Measurements from ENCODE around the gene IFNK.

Gene IFNK

GRCh38 chr9:27510780-27511179, 13.3 kb upstream of the IFNK start:
- in situ Hi-C loops (cut with MboI; ENCODE audit: low sequenced_read_pairs): no loop called here

GRCh38 chr9:27511771-27512170, 12.3 kb upstream of the IFNK start:
- in situ Hi-C loops (cut with MboI; ENCODE audit: low sequenced_read_pairs): no loop called here

GRCh38 chr9:27514551-27514950, 9.5 kb upstream of the IFNK start:
- in situ Hi-C loops (cut with MboI; ENCODE audit: low sequenced_read_pairs): no loop called here

- in situ Hi-C loops (cut with MboI; ENCODE audit: low sequenced_read_pairs): no loop called here
Observed at GRCh38 chr9:27518006-27518405, 6.1 kb upstream of the IFNK start.

- in situ Hi-C loops (cut with MboI; ENCODE audit: low sequenced_read_pairs): no loop called here
Observed at GRCh38 chr9:27518809-27519208, 5.3 kb upstream of the IFNK start.

- in situ Hi-C loops (cut with MboI; ENCODE audit: low sequenced_read_pairs): no loop called here
Observed at GRCh38 chr9:27519466-27520465, 4.3 kb upstream of the IFNK start.

GRCh38 chr9:27520986-27521385, 3.1 kb upstream of the IFNK start:
- in situ Hi-C loops (cut with MboI; ENCODE audit: low sequenced_read_pairs): no loop called here

- in situ Hi-C loops (cut with MboI; ENCODE audit: low sequenced_read_pairs): no loop called here
Observed at GRCh38 chr9:27523141-27523540, 949 bp upstream of the IFNK start.

GRCh38 chr9:27527702-27528075, 3.6 kb downstream of the IFNK start:
- in situ Hi-C loops (cut with MboI; ENCODE audit: low sequenced_read_pairs): loop anchor here (25.0 kb wide), 1 partner anchor 215 kb away; no protein-coding TSS in a partner anchor

- in situ Hi-C loops (cut with MboI; ENCODE audit: low sequenced_read_pairs): loop anchor here (25.0 kb wide), 1 partner anchor 216 kb away; no protein-coding TSS in a partner anchor
Observed at GRCh38 chr9:27528076-27528885, 4.2 kb downstream of the IFNK start.

- in situ Hi-C loops (cut with MboI; ENCODE audit: low sequenced_read_pairs): loop anchor here (25.0 kb wide), 1 partner anchor 217 kb away; no protein-coding TSS in a partner anchor
Observed at GRCh38 chr9:27528886-27529315, 4.8 kb downstream of the IFNK start.

GRCh38 chr9:27529316-27530278, 5.5 kb downstream of the IFNK start, which contains the start of gene MOB3B:
TSS of gene MOB3B (minus strand) at chr9:27529814. CDS start at chr9:27455550, 74,264 bp downstream.
- in situ Hi-C loops (cut with MboI; ENCODE audit: low sequenced_read_pairs): loop anchor here (25.0 kb wide), 1 partner anchor 217 kb away; no protein-coding TSS in a partner anchor

GRCh38 chr9:27530915-27531755, 7.0 kb downstream of the IFNK start:
- in situ Hi-C loops (cut with MboI; ENCODE audit: low sequenced_read_pairs): loop anchor here (25.0 kb wide), 1 partner anchor 219 kb away; no protein-coding TSS in a partner anchor

- in situ Hi-C loops (cut with MboI; ENCODE audit: low sequenced_read_pairs): loop anchor here (25.0 kb wide), 1 partner anchor 220 kb away; no protein-coding TSS in a partner anchor
Observed at GRCh38 chr9:27532046-27532445, 8.0 kb downstream of the IFNK start.

GRCh38 chr9:27533311-27533710, 9.2 kb downstream of the IFNK start:
- in situ Hi-C loops (cut with MboI; ENCODE audit: low sequenced_read_pairs): loop anchor here (25.0 kb wide), 1 partner anchor 221 kb away; no protein-coding TSS in a partner anchor

- in situ Hi-C loops (cut with MboI; ENCODE audit: low sequenced_read_pairs): loop anchor here (25.0 kb wide), 1 partner anchor 222 kb away; no protein-coding TSS in a partner anchor
Observed at GRCh38 chr9:27534131-27534530, 10.0 kb downstream of the IFNK start.

- in situ Hi-C loops (cut with MboI; ENCODE audit: low sequenced_read_pairs): loop anchor here (25.0 kb wide), 1 partner anchor 222 kb away; no protein-coding TSS in a partner anchor
Observed at GRCh38 chr9:27534658-27535209, 10.6 kb downstream of the IFNK start.

- in situ Hi-C loops (cut with MboI; ENCODE audit: low sequenced_read_pairs): loop anchor here (25.0 kb wide), 1 partner anchor 223 kb away; no protein-coding TSS in a partner anchor
Observed at GRCh38 chr9:27535701-27536118, 11.6 kb downstream of the IFNK start.

All from HL-60/S4 treated with retinoic acid at 250 ng/mL for 4 days and 3 days (cell line).